ENCODE data around the gene DKK2. TPM values are rescaled to one million over a fixed set of nuclear protein-coding genes. Genes with fewer than 3 reads are reported as not detected.

The DKK2 gene
- not detected in 2 replicates for total RNA-seq

GRCh38 chr4:107035819-107036583 lies at the start of gene DKK2:
Gene DKK2, minus strand, starts transcription at chr4:107036313. Its CDS starts 722 bp downstream, at chr4:107035591.
- peak; percentile 25 for DNase-seq

GRCh38 chr4:107077192-107077591 lies 41.1 kb upstream of the DKK2 start:
- no peak for DNase-seq

- no peak for DNase-seq
These were observed 37.0 kb upstream of the DKK2 start for GRCh38 chr4:107072836-107073736.

GRCh38 chr4:107071108-107071507 lies 35.0 kb upstream of the DKK2 start:
- no peak for DNase-seq

GRCh38 chr4:107069049-107069448 lies 32.9 kb upstream of the DKK2 start:
- peak; percentile 73 for DNase-seq

- DNase-seq = peak; percentile 11
These were observed 32.0 kb upstream of the DKK2 start for GRCh38 chr4:107068116-107068515.

GRCh38 chr4:107066621-107067020 lies 30.5 kb upstream of the DKK2 start:
- no peak for DNase-seq

GRCh38 chr4:107065201-107065600 lies 29.1 kb upstream of the DKK2 start:
- no peak for DNase-seq

GRCh38 chr4:107060388-107060787 lies 24.3 kb upstream of the DKK2 start:
- DNase-seq = no peak

GRCh38 chr4:107058828-107059227 lies 22.7 kb upstream of the DKK2 start:
- no peak for DNase-seq

GRCh38 chr4:107050525-107051135 lies 14.5 kb upstream of the DKK2 start:
- peak; percentile 41 for DNase-seq

- no peak for DNase-seq
These were observed 10.1 kb upstream of the DKK2 start for GRCh38 chr4:107046261-107046660.

GRCh38 chr4:107044170-107044569 lies 8.1 kb upstream of the DKK2 start:
- peak; percentile 54 for DNase-seq

- DNase-seq = peak; percentile 53
These were observed 1.1 kb upstream of the DKK2 start for GRCh38 chr4:107037199-107037584.

- no peak for DNase-seq
These were observed 578 bp upstream of the DKK2 start for GRCh38 chr4:107036584-107037198.

- DNase-seq = peak; percentile 38
These were observed 906 bp downstream of the DKK2 start for GRCh38 chr4:107034996-107035818.

- peak; percentile 48 for DNase-seq
These were observed 1.8 kb downstream of the DKK2 start for GRCh38 chr4:107034091-107034995.

- no peak for DNase-seq
These were observed 8.7 kb downstream of the DKK2 start for GRCh38 chr4:107027379-107027778.

GRCh38 chr4:107018344-107018735 lies 17.8 kb downstream of the DKK2 start:
- no peak for DNase-seq

- no peak for DNase-seq
These were observed 18.4 kb downstream of the DKK2 start for GRCh38 chr4:107017443-107018343.
